H4 (cell line): ENCODE measurements around the gene CEMIP2. TPM values are rescaled to one million over a fixed set of nuclear protein-coding genes. Genes with fewer than 3 reads are reported as not detected.
"Not testable (repeated sequence)": the region's sequence is repeated elsewhere in the genome, so short reads cannot be mapped to it uniquely, and the experiment has no call there.

Experiments used
- DNase-seq: peaks from one replicate; pipeline ENCODE4 v3.0.0-alpha.2; 2015; ENCODE audit warnings: low spot score
- total RNA-seq: library from RNA; depleted of rRNA; stranded (reverse); fragments of >200 nt; shearing (Covaris generic); gene quantifications from 2 replicates; pipeline ENCODE4 v1.2.3, GENCODE V29; 2014

CEMIP2 gene
- total RNA-seq, 1 experiment from 2014 or later, result 33.4 TPM

DNA sequence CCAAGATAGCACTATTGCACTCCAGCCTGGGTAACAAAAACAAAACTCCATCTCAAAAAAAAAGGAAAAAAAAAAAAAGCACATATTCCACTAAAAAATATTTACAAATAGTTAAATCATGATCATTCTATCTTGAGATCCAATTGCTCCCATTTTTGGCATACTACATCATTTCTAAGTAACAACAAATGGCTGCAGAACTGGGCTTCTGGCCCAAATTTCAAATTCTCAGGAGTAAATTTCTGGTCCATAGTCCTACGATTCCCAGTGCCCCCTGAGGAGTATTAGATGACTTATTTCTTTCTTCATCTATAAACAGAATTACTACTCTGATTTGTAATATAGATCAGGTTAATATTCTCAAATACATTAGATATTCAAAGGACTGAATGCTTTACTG is 62.1 kb downstream of the CEMIP2 start:
- no peak for DNase-seq

DNA sequence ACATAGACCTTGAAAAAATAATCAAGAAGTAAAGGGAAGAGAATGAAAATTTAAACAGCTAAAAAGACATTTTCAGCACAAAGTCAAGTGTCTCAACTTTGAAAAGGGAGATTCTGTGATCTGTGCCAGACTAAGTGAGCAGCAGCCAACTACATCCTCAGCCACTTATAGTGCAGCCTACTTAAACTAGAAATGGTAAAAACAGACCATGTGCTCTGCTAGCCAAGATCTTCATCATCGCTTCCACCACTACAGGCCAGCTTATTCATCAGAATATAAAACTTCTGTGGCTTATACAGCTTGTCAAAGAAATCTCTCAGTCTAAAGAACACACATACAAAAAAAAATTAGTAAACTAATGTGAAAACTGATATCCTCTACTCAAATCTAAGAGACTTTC is 63.5 kb downstream of the CEMIP2 start:
- no peak for DNase-seq

DNA sequence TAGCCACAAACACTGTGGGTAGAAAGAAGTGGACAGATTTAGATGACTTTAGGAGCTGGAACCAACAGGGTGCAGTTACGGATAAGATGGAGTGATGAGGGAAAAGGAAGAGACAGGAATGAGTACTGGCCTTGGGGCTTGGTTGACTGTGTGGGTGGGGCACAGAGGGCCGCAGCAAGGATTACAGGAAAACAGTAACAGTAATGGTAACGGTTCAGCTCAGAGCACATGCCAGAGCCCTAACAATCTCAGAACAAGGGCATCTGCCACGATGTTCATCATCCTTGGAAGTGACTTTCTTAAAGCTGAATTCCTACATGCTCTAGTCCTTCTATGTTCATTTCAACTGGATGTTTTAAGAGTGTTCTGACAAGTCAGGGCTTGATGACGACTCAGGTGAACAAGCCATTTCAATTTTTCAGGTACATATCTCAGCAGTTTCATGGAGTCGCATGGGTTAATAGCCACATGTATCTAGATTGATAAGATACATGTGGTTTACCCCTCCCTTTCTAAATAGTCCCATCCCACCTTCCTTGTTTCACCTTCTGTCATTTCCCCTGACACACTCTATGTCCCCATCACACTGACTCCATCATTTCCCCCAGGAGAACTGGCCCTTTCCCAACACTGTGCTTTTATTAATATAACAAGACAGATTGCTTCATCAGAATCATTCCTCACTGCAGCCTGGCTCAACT is 65.0 kb downstream of the CEMIP2 start:
- DNase-seq, result no peak

DNA sequence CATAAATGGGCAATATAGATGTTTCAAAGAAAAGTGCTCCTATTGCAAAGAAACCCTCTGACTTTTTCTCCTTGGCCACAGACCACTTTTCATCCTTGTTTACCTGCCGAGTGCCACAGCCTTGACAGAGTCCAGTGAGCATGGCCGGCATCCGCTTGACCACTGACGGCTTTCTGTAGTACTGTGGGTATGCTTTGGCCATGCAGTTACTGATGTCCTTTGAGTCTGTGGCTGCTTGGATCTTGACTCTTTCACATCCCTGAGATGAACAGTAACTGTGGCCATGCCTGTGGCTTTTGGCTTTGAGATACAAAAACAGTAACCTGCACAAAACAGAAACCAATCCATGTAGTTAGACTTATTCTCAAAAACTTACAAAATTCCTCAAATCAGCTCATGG is 70.4 kb downstream of the CEMIP2 start:
- DNase-seq, result no peak

DNA sequence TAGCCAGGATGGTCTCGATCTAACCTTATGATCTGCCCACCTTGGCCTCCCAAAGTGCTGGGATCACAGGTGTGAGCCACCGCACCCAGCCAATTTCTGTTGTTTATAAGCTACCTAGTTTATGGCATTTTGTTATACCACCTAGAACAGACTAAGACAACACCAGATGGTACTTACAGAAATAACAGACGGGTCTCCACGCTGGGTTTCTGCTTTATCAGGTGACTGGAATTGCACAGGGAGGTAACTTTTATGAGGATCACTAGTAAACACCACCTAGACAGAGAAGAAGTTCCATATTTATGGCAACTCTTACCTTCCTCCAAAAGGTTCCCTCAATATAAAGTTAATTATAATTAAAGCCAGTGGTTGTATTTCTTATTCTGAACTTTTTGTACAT is 74.0 kb downstream of the CEMIP2 start:
- DNase-seq, result no peak

DNA sequence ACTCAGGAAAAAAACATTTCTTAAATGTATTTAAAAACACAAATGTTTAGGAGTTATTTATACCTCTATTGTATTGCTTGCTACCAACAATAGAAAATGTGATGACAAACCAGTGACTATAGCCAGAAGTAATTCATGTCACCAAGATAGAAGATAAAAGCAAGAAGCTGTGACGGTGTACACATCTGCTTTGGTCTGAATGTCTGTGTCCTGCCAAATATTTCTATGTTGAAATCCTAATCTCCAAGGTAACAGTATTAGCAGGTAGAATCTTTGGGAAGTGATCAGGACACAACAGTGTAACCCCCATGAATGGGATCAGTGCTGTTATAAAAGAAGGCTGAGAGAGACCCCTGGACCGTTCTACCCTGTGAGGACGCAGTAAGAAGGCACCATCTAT is 74.7 kb downstream of the CEMIP2 start:
- DNase-seq, result no peak

DNA sequence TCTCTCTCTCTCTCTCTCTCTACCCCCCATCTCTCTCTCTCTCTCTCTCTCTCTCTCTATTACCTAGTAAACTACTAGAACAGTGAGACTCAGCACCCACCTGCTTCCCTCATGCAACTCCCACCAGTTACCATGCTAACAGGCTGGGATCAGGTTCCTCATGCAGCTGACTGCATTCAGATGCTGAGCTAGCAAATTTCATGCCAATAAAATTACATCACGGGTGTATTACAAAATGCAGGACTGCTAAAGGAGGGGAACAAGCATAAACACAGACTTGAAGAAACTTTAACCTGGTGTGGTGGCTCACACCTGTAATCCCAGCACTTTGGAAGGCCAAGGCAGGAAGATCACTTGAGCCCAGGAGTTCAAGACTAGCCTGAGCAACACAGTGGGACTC is 76.0 kb downstream of the CEMIP2 start:
- DNase-seq, result no peak

DNA sequence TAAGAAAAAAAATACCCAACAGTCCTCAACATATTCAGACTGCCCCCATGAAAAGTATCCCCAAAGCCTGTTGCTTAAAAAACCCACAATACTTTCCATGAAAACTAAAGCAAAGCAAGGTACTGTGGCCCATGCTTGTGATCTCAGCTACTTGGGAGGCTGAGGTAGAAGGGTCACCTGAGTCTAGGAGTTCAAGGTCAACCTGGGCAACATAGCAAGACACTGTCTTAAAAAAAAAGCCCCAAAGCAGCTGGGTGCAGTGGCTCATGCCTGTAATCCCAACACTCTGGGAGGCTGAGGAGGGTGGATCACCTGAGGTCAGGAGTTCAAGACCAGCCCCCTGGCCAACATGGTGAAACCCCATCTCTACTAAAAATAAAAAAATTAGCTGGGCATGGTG is 76.7 kb downstream of the CEMIP2 start:
- DNase-seq, result not testable (repeated sequence)

DNA sequence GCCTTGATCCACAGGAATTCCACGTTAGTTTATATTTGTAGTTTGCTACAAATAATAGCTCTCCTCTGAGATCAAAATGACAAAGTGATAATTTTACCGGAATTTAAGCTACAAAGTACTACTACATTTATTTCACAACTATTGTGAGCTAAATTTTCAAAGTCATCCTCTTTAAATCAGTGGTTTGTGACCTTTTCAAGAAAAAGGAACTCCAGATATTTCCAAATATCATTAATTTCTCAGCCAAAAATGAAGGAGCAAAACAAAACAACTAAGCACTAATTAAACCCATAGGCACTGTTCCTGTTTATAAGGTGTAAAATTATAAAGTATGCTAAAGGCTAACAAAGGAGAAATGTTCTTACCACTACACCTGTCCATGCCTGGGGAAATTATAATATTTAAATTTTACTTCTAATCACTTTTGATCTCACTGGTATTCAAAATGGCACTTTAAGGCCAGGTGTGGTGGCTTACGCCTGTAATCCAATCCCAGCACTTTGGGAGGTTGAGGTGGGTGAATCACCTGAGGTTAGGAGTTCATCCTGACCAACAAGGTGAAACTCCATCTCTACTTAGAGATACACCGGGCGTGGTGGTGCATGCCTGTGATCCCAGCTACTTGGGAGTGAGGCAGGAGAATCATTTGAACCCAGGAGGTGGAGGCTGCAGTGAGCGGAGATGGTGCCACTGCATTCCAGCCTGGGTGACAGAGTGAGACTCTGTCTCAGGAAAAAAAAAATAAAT is 77.5 kb downstream of the CEMIP2 start:
- no peak for DNase-seq

DNA sequence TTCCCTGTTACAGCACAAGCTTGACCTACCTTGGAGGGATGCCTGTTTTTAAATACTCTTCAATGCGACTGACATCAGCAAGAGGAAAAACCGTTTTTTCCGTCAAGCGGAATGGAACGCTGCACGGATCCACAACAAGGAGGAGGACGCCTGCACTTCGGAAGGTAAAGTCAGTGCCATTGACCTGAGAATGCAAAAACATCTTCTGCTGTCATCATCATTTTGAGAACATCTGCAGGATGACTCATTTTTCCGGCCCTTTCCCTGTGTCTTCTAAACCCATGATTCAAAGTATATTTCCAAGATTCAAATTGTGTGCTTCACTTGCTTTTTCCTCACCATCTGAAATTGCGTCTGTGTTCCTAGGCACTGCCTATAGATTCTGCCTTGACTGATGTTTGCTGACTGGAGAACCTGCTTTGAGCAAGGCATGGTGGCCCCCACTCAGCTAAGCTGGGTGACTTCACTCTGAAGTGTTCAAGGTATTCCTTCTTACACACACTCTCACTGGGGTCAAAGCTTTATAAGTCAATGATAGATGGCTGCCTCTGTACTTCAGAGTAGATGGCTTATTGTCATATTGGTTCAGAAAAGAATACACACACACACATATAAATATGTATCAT is 78.1 kb downstream of the CEMIP2 start:
- no peak for DNase-seq

DNA sequence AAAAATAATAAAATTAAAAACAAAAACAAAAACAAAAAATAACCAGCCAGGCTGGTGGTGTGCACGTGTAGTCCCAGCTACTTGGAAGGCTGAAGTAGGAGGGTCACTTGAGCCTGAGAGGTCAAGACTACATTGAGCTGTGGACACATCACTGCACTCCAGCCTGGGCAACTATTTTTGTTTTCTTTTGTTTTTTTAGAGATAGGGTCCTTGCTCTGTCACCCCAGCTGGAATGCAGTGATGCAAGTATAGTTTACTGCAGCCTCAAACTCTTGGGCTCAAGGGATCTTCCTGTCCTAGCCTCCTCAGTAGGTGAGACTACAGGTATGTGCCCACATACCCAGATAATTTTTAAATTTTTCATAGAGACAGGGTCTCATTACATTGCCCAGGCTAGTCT is 80.6 kb downstream of the CEMIP2 start:
- no peak for DNase-seq

DNA sequence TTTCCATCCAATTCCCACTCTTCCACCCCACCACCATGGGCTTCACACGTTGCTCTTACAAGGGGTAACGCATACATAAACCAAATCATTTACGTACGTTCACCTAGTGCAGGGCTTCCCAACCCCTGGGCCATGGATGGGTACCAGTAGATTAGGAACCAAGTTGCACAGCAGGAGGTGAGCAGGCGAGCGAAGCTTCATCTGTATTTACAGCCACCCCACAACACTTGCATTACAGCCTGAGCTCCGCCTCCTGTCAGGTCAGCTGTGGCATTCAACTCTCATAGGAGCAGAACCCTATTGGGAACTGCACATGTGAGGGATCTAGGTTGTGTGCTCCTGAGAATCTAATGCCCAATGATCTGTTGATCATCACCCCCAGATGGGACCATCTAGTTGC is 82.3 kb downstream of the CEMIP2 start:
- DNase-seq, result no peak

DNA sequence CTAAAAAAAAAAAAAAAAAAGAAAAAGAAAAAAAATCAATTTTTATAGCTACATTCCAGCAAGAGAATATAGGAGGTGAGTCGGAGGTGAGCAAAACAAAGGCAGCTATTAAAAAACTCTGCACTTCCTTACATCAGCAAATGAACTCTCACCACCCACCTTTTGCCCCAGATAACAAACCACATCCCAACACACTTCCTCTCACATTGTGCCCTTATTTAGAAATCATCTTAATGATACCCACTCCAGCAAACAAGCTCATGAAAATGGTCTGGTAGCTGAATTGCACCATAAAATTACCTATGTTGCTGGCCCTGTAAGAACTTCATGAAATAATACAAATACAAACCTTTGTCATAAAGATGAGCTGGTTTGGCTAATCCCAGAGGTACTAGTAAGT is 82.9 kb downstream of the CEMIP2 start:
- peak; percentile 73 for DNase-seq

DNA sequence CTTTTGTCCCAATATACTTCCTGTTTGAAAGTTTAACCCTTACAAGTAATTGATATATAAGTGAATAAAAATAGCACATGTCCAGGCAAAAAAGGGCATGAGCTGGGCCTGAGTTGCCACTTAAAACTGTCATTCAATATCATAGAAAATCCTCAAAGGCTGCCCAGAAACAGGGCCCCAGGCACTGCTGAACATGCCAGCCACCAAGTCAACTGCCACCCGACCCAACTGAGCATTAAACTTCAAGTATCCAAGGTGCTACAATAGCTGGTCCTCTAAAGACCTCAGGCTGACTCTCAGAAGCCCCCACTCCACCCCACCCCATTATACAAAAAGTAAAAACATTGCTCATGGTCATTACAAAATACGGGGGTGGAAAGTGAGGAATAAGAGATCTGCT is 83.7 kb downstream of the CEMIP2 start:
- DNase-seq, result no peak

DNA sequence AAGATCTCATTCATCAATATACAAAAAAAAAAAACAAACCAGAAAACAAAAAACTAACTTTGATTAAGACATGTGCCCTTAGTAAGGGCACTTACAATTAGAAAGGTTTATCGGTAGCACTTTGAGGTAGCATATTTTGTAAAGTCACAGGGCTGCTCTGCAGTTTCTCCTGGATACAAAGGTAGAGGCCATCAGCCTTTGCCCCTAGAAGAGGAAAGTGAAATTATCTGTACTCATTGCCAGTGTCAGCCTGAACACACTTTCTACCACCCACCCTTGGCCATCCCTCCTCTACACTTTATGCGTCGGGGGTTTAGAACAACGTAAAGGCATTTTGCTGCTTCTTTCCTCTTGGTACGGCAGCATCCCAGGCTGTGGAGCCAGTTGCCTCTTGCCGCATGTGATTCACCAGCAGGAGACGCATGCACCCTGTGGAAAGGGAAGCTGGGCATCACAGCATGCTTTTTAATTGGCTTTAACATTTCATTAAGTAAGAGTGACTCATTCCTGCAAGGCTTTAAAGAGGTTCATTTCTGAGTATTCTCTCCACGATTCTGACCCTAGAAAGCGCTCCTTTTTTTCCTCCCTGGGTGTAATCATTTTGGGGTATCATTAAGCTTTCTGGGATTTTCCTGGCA is 84.6 kb downstream of the CEMIP2 start:
- DNase-seq, result peak; percentile 82

DNA sequence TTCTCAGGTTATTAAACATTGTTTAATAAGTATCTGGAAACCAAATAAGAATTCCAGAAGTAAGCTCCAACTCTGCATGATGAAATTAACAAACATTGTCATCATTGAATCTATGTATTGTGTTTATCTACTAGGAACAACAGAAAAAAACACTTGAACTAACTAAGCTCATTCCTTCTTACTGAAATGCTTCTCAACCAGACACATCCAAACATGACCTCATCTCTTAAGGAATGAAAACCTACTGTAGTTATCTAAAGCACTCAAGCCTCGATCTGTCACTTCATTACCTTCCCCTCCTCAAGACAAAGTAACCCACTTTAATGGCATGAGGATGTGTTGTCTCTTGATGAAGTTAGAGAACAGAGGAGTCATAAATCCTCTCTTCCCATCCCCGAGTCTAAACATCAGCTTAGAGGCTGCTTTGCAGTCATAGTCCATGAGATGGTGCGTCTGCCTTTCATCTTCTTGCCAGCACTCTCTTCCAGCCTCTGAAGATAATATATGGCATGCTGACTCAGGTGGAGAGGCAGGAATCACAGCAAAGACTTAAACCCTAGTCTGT is 86.5 kb downstream of the CEMIP2 start:
- DNase-seq, result peak; percentile 42

DNA sequence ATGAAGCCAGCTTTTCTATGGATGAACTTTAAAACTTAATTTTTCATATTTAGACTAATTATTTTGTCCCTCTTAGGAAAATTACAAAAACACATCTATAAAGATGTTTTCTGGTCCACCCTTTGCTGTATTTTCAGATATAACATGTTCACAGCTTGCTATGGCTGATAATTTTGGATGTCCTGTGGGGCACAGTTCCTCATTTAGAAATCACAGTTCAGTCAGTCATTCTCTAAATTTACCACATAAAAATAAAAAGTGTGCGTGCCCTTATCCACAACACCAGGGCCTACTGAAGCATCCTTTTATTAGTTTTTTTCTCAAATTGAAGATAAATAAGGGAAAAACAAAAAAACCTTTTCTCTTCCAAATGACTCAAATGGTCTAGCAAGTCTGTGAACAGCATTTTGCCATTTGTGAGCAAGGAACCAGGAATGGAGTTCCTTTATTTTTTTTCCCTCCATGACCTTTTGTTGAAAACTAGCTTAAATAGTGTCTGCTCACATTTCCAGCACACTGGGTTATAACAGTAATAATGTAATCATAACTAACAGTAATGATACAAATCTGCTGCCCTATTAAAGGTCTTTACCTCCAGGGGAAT is 87.1 kb downstream of the CEMIP2 start:
- no peak for DNase-seq

DNA sequence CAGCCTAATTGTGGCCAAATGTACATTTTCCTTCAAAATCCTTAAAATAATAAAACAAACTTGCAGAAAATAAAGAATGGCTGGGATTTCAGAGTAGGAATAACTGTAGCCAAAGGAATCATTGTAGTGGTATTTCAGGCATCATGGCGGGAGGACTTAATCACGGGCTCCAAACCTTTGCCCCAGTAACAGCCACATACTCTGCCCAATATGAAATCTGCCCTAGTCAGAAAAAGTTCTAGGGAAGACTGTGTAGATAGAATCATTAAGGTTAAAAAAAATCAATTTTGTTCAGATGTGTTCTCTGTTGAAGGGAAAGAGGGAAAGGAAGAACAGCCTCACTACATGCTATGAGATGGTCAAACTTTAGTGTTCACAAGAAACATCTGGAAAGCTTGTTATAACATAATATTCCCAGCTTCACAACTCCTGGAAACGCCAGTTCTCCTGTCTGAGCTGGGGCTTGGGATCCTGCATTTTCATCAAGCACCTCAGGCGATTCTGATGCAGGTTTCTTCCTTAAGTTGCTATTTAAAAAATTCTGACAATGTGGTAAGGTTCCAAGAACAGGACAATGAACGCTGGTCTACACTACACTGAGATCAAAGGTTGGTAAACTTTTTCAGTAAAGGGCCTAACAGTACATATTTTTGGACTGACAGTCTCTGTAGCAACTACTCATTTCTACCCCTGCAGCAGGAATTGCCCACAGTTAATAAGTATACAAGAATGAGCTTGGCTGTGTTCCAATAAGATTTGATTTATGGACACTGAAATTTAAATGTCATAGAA is 87.9 kb downstream of the CEMIP2 start:
- DNase-seq, result peak; percentile 14

DNA sequence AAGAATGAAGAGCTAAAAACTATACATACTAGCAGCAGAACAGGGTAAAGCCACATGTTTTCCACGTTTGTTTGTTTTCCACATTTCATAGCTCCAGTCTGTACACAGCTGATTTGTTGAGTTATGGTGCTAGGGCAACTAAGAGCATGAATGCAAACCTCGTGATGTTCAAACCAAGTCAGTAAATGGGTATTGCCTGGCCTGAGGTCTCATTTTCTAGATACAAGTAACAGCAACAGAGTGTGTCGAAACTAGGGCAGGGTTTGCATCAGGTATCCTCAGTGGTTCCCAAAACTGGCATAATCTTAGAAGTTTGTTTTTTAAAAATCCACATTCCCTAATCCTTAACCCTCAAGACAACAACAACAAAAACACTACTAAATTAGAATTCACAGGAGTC is 89.3 kb downstream of the CEMIP2 start:
- no peak for DNase-seq

DNA sequence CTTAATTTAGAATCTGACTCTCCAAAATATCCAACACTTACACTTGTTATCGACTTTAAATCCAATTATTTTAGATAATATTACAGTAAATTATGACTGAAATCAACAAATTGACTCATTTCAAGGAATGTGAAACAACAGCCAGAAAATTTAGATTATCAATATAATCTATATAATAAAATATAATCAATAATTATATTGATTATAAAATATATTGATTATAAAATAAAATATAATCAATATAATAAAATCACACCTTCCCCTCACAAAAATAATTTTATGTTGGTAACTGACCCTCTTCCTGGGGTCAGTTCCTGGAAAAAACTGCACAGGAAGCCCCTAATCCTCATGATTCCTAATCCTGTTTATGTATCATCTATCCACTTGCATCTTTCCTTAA is 91.1 kb downstream of the CEMIP2 start:
- DNase-seq, result no peak

DNA sequence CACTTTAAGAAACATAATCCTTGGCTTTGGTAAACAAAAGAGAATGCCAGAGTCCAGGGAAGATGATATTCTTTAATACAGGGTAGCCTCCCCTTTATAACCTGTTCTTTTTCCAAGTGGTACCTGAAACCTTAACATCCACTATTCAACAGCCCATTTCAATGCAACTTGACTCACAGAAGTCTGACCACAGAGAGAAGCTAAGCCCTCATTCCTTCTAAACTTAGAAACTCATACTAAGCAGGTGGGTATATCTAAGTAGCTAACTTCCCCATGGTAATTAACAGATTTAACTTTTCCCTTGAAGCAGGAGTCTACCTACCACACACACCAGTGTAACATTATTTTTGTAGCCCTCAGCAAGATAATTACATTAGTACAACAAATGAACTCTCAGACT is 91.9 kb downstream of the CEMIP2 start:
- no peak for DNase-seq
